Fibroblast of lung (primary cell): ENCODE measurements around the gene ZBTB7C. TPM values are rescaled to one million over a fixed set of nuclear protein-coding genes. Genes with fewer than 3 reads are reported as not detected.

ENCODE experiments used
- DNase-seq, 2 donors: peaks; one replicate each; pipeline versions ENCODE4 v3.0.0 to v3.0.0-alpha.2; 2010; ENCODE audit warnings: low read depth in 2 of 2
- H2AFZ ChIP-seq: 2 replicates; pipeline ENCODE4 v1.5.1; 2012; ENCODE audit warnings: low read length, control low read depth, inconsistent platforms
- H3K27ac ChIP-seq: 2 replicates; pipeline ENCODE4 v1.5.1; 2011; ENCODE audit warnings: low read length, control low read depth; ENCODE audit not compliant: insufficient read depth
- H3K27me3 ChIP-seq: 2 replicates; pipeline ENCODE4 v1.5.1; 2011; ENCODE audit warnings: mild to moderate bottlenecking, low read length; ENCODE audit not compliant: control insufficient read depth, insufficient read depth
- H3K36me3 ChIP-seq: 2 replicates; pipeline ENCODE4 v1.5.1; 2011; ENCODE audit warnings: low read length; ENCODE audit not compliant: control insufficient read depth, insufficient read depth
- H3K4me1 ChIP-seq: 2 replicates; pipeline ENCODE4 v1.5.1; 2011; ENCODE audit warnings: low read length; ENCODE audit not compliant: control insufficient read depth, insufficient read depth; ENCODE audit errors: extremely low read depth
- H3K4me2 ChIP-seq: 2 replicates; pipeline ENCODE4 v1.5.1; 2011; ENCODE audit warnings: low read length, control low read depth; ENCODE audit not compliant: insufficient read depth; ENCODE audit errors: extremely low read depth
- H3K4me3 ChIP-seq, 4 experiments: fragments of 200-600 bp in 1 of 4; sonication (generic) in 1 of 4; replicated peaks in 1 of 4; 2 replicates each; pipeline ENCODE4 v1.5.1; 2011 to 2016; ENCODE audit warnings: low read length in 4 of 4, low read depth in 3 of 4, mild to moderate bottlenecking in 3 of 4, control low read depth in 2 of 4, inconsistent platforms in 1 of 4, mixed read lengths in 1 of 4; ENCODE audit not compliant: insufficient read depth in 1 of 4; ENCODE audit errors: control extremely low read depth in 1 of 4
- H3K79me2 ChIP-seq: 2 replicates; pipeline ENCODE4 v1.5.1; 2012; ENCODE audit warnings: mild to moderate bottlenecking, low read length, inconsistent platforms; ENCODE audit not compliant: control insufficient read depth, insufficient read depth
- H3K9ac ChIP-seq: 2 replicates; pipeline ENCODE4 v1.5.1; 2011; ENCODE audit warnings: mild to moderate bottlenecking, low read length, control low read depth; ENCODE audit not compliant: insufficient read depth
- H3K9me3 ChIP-seq: 2 replicates; pipeline ENCODE4 v1.5.1; 2012; ENCODE audit warnings: low read depth, low read length; ENCODE audit not compliant: control insufficient read depth, insufficient read depth
- H4K20me1 ChIP-seq: 2 replicates; pipeline ENCODE4 v1.5.1; 2011; ENCODE audit warnings: low read length; ENCODE audit not compliant: control insufficient read depth, insufficient read depth; ENCODE audit errors: extremely low read depth
- CTCF ChIP-seq, 2 donors: IDR thresholded peaks in 1 of 2; conservative IDR thresholded peaks in 1 of 2; 1 replicate in 1 of 2; 2 replicates in 1 of 2; pipeline ENCODE4 v1.5.1; 2011 to 2012; ENCODE audit warnings: low read length in 2 of 2, control low read depth in 1 of 2, inconsistent platforms in 1 of 2, low read depth in 1 of 2, mild to moderate bottlenecking in 1 of 2
- EZH2 ChIP-seq: IDR thresholded peaks from 2 replicates; pipeline ENCODE4 v1.5.1; 2012; ENCODE audit warnings: low read length, control low read depth, mild to moderate bottlenecking; ENCODE audit errors: missing control alignments
- polyA plus RNA-seq, 2 donors: library from polyadenylated mRNA; depleted of rRNA in 1 of 2; stranded (reverse) in 1 of 2; unstranded in 1 of 2; fragments of >200 nt; gene quantifications; 2 replicates each; pipeline ENCODE4 v1.2.1, GENCODE V29; 2011 to 2012; ENCODE audit warnings: missing spikeins in 1 of 2
- total RNA-seq: library from RNA; depleted of rRNA; stranded (reverse); fragments of >200 nt; gene quantifications from 2 replicates; pipeline ENCODE4 v1.2.1, GENCODE V29; 2014

ZBTB7C gene
- total and polyA plus RNA-seq, 2 donors (not counting 1 experiment from before 2014, with no cell fraction given) = 0.19 to 0.33 TPM

DNA sequence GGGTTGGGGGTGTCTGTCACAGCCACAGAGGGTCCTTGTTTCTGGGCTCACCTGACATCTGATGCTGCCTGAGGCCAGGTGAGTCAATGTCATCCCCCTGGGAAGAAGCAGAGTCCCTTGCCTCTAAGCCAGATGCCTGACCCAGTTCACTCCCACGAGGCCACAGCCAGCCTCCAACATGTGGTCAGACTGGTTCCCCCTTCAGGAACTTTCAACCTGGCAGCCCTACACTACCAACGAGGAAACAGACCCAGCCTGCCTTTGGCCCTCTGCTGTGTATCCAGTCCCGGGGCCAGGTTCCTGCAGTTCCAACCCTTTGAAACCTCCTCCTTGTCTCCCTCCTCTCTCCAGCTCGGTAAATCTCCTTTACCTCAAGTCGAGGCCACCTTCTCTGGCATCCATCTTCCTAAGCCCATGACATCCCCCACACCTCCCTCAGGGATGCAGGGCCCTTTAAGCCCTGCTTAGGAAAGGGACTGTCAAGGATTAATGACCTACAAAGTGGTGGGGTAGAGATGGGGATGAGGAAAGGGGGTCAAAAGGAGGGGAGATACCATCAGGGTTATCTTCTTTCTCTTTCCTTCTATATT is 429.5 kb downstream of the ZBTB7C start:
- TF ChIP-seq CTCF (conservative IDR thresholded peaks at IDR 0.05 in 1 of 2, IDR thresholded peaks at IDR 0.05 in 1 of 2; ENCODE audit: low read depth in 1 of 2, low read length in 2 of 2) = no peak
- Histone ChIP-seq H3K4me2 (no peak overlapping the region), H3K79me2 (no peaks in the 10 kb centered on the region), H3K27ac (no peak overlapping the region), H4K20me1 (no peaks in the 10 kb centered on the region), H3K27me3 (no peaks in the 10 kb centered on the region), H3K9ac (no peak overlapping the region), H3K4me1 (no peaks in the 10 kb centered on the region), H3K36me3 (no peaks in the 10 kb centered on the region), H3K4me3 (no peak overlapping the region), H2AFZ (no peak overlapping the region), H3K9me3 (no peaks in the 10 kb centered on the region)
- DNase-seq = no peak

- no peak overlapping the region for H3K4me2 ChIP-seq
- no peak overlapping the region for H2AFZ ChIP-seq
- H3K27me3 ChIP-seq = no peaks in the 10 kb centered on the region
- H3K9me3 ChIP-seq = no peaks in the 10 kb centered on the region
- TF ChIP-seq EZH2 (no peak), CTCF (conservative IDR thresholded peaks at IDR 0.05 in 1 of 2, IDR thresholded peaks at IDR 0.05 in 1 of 2; ENCODE audit: low read depth in 1 of 2, low read length in 2 of 2) (no peak)
- no peak overlapping the region for H3K4me3 ChIP-seq
- no peak overlapping the region for H3K9ac ChIP-seq
- H4K20me1 ChIP-seq = no peaks in the 10 kb centered on the region
- no peak overlapping the region for H3K27ac ChIP-seq
- no peaks in the 10 kb centered on the region for H3K4me1 ChIP-seq
- no peaks in the 10 kb centered on the region for H3K79me2 ChIP-seq
- DNase-seq = no peak
- H3K36me3 ChIP-seq = no peaks in the 10 kb centered on the region
These were observed 430.6 kb downstream of the ZBTB7C start for GRCh38 chr18:47978603-47979002.

DNA sequence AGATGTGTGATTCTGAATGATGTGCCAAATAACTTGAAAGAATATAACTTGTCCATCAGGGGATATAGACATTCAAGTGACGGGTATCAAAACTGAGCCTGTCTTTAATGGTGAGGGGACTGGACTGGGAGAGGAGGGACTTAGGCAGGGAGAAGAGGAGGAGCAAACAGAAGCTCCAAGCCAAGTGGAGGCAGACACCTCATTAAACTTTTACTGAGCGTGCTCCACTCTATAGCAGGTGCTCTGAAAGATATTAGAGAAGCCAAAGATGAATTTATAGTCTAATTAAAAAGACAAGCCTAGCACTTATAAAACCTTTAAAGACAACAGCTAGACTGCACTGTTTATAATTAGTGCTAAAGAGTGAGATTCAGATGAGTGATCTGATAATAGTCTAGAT is 431.0 kb downstream of the ZBTB7C start:
- no peaks in the 10 kb centered on the region for H4K20me1 ChIP-seq
- TF ChIP-seq EZH2 = no peak
- no peaks in the 10 kb centered on the region for H3K27me3 ChIP-seq
- H3K79me2 ChIP-seq = no peaks in the 10 kb centered on the region
- no peaks in the 10 kb centered on the region for H3K9me3 ChIP-seq
- no peaks in the 10 kb centered on the region for H3K36me3 ChIP-seq
- H2AFZ ChIP-seq = no peak overlapping the region
- no peaks in the 10 kb centered on the region for H3K4me1 ChIP-seq
- no peak overlapping the region for H3K4me3 ChIP-seq
- H3K9ac ChIP-seq = no peak overlapping the region
- no peak for DNase-seq
- no peak overlapping the region for H3K27ac ChIP-seq
- H3K4me2 ChIP-seq = no peak overlapping the region

Other genes starting within 250 kb of the ZBTB7C start
- 17.2 and 28.1 TPM in 2 replicates for gene CTIF, start 129.6 kb upstream of the ZBTB7C start, total RNA-seq
- gene CTIF, start 129.6 kb upstream of the ZBTB7C start, polyA plus RNA-seq = 17.6 and 27.2 TPM in 2 replicates